AG08395 (cell line): ENCODE results near the gene UBE2G1.

Experiments used
- DNase-seq: peaks from one replicate; pipeline ENCODE4 v3.0.0; 2012; ENCODE audit warnings: mixed read lengths, low spot score

UBE2G1 gene

GRCh38 chr17:4247361-4247970, 119.0 kb downstream of the UBE2G1 start:
- no peak for DNase-seq

GRCh38 chr17:4246674-4247073, 119.8 kb downstream of the UBE2G1 start:
- DNase-seq = no peak

- no peak for DNase-seq
Measured at GRCh38 chr17:4241535-4241934, 124.9 kb downstream of the UBE2G1 start.

GRCh38 chr17:4236456-4236855, 130.0 kb downstream of the UBE2G1 start:
- DNase-seq = no peak

GRCh38 chr17:4235372-4236279, 130.8 kb downstream of the UBE2G1 start:
- no peak for DNase-seq

GRCh38 chr17:4234401-4234800, 132.1 kb downstream of the UBE2G1 start:
- DNase-seq = no peak

- DNase-seq = no peak
Measured at GRCh38 chr17:4233668-4234258, 132.7 kb downstream of the UBE2G1 start.

GRCh38 chr17:4232168-4232813, 134.2 kb downstream of the UBE2G1 start:
- DNase-seq = peak; percentile 46

- DNase-seq = peak; percentile 92
Measured at GRCh38 chr17:4229627-4230541, 136.6 kb downstream of the UBE2G1 start.

- DNase-seq = no peak
Measured at GRCh38 chr17:4221899-4222659, 144.4 kb downstream of the UBE2G1 start.

- no peak for DNase-seq
Measured at GRCh38 chr17:4221163-4221562, 145.3 kb downstream of the UBE2G1 start.

GRCh38 chr17:4220655-4221054, 145.8 kb downstream of the UBE2G1 start:
- peak; percentile 36 for DNase-seq
